Peyer's patch (tissue), 4 donors: ENCODE results near the gene LMF1.
"Not testable (repeated sequence)": the region's sequence is repeated elsewhere in the genome, so short reads cannot be mapped to it uniquely, and the experiment has no call there.

Source experiments
- POLR2A ChIP-seq, 2 donors: fragments of 450-650 bp; IDR thresholded peaks; one replicate each; pipeline ENCODE4 v1.5.1; 2017; ENCODE audit warnings: antibody characterized with exemption in 2 of 2, mild to moderate bottlenecking in 2 of 2, moderate library complexity in 2 of 2
- TF ChIP-seq, protein P1 (sequence below), 6 experiments: fragments of 450-650 bp in 4 of 6; fragments of 200-600 bp in 2 of 6; sonication (generic) in 1 of 6; IDR thresholded peaks; one replicate each; pipeline ENCODE4 v1.5.1; 2017 to 2019; ENCODE audit warnings: antibody characterized with exemption in 6 of 6, mild to moderate bottlenecking in 3 of 6, moderate library complexity in 1 of 6

DNA sequence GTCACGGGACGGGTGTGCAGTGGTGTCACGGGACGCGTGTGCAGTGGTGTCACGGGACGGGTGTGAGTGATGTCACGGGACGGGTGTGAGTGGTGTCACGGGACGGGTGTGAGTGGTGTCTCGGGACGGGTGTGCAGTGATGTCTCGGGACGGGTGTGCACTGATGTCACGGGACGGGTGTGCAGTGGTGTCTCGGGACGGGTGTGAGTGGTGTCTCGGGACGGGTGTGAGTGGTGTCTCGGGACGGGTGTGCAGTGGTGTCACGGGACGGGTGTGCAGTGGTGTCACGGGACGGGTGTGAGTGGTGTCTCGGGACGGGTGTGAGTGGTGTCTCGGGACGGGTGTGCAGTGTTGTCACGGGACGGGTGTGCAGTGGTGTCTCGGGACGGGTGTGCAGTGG, 111.8 kb downstream of the LMF1 start:
- TF ChIP-seq, protein P1, sequence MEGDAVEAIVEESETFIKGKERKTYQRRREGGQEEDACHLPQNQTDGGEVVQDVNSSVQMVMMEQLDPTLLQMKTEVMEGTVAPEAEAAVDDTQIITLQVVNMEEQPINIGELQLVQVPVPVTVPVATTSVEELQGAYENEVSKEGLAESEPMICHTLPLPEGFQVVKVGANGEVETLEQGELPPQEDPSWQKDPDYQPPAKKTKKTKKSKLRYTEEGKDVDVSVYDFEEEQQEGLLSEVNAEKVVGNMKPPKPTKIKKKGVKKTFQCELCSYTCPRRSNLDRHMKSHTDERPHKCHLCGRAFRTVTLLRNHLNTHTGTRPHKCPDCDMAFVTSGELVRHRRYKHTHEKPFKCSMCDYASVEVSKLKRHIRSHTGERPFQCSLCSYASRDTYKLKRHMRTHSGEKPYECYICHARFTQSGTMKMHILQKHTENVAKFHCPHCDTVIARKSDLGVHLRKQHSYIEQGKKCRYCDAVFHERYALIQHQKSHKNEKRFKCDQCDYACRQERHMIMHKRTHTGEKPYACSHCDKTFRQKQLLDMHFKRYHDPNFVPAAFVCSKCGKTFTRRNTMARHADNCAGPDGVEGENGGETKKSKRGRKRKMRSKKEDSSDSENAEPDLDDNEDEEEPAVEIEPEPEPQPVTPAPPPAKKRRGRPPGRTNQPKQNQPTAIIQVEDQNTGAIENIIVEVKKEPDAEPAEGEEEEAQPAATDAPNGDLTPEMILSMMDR (IDR thresholded peaks at IDR 0.05), result not testable (repeated sequence)
- not testable (repeated sequence) for TF ChIP-seq POLR2A (IDR thresholded peaks at IDR 0.05)
